GM12878 (cell line): ENCODE measurements around the gene HMGXB3. TPM values are rescaled to one million over a fixed set of nuclear protein-coding genes. Genes with fewer than 3 reads are reported as not detected.

Source experiments
- ATAC-seq: fragments of 200-7000 bp; cut with Tn5 transposase; 3 replicates; pipeline ENCODE4 v1.9.1; 2020; ENCODE audit warnings: mild to moderate bottlenecking, moderate library complexity
- BruUV-seq: library from RNA; stranded (reverse); fragments of 400-500 nt; replicated peaks from 2 replicates; lab custom pipeline; 2021; lab: Mats Ljungman, UMichigan
- CTCF ChIA-PET: fragments of 300-600 bp; sonication (Branson Sonifier 250); formaldehyde crosslinking; extraction: SDS; loops from one replicate; lab custom pipeline; 2021; ENCODE audit warnings: inconsistent platforms; lab: Yijun Ruan, JAX
- POLR2A ChIA-PET: fragments of 350-600 bp; formaldehyde crosslinking; extraction: SDS; loops from one replicate; lab custom pipeline; 2021; ENCODE audit warnings: inconsistent platforms; lab: Charles Lee
- RAD21 ChIA-PET: fragments of 300-600 bp; sonication (Branson Sonifier 250); formaldehyde crosslinking; loops from one replicate; lab custom pipeline; 2023; ENCODE audit warnings: antibody characterized with exemption; ENCODE audit not compliant: unreplicated experiment; lab: Charles Lee
- SMC1A ChIA-PET: fragments of 300-600 bp; sonication (Branson Sonifier 250); formaldehyde crosslinking; loops from one replicate; lab custom pipeline; 2023; ENCODE audit not compliant: unreplicated experiment, uncharacterized antibody; lab: Charles Lee
- DNase-seq: peaks from one replicate; pipeline ENCODE4 v3.0.0-alpha.2; 2011; ENCODE audit warnings: low read depth, low spot score
- FAIRE-seq: peaks from 3 replicates; lab custom pipeline; 2011; peaks lifted over from hg19 to GRCh38; lab: Jason Lieb, UNC
- H2AFZ ChIP-seq: 2 replicates; pipeline ENCODE4 v1.6.0; 2011; ENCODE audit warnings: low read depth, low read length, control low read depth; ENCODE audit not compliant: control insufficient read depth
- H3K27ac ChIP-seq: 2 replicates; pipeline ENCODE4 v1.5.1; 2011; ENCODE audit warnings: control low read depth; ENCODE audit not compliant: control insufficient read depth, insufficient read depth
- H3K27me3 ChIP-seq, 2 experiments: replicated peaks in 1 of 2; 2 replicates each; pipeline versions ENCODE4 v1.6.0 to v1.6.1; 2011; ENCODE audit warnings: low read length in 1 of 2; ENCODE audit not compliant: control insufficient read depth in 2 of 2, insufficient read depth in 2 of 2
- H3K36me3 ChIP-seq, 2 experiments: 2 replicates each; pipeline ENCODE4 v1.5.1; 2011; ENCODE audit warnings: low read length in 1 of 2; ENCODE audit not compliant: control insufficient read depth in 2 of 2, insufficient read depth in 2 of 2
- H3K4me1 ChIP-seq: 2 replicates; pipeline ENCODE4 v1.6.1; 2011; ENCODE audit warnings: mild to moderate bottlenecking, low read length, moderate library complexity, mixed read lengths; ENCODE audit not compliant: control insufficient read depth, insufficient read depth
- H3K4me2 ChIP-seq: 2 replicates; pipeline ENCODE4 v1.6.0; 2011; ENCODE audit warnings: control low read depth; ENCODE audit not compliant: control insufficient read depth, insufficient read depth
- H3K4me3 ChIP-seq: fragments of 200-600 bp; sonication (generic); 2 replicates; pipeline ENCODE4 v1.5.1; 2016
- H3K79me2 ChIP-seq: 2 replicates; pipeline ENCODE4 v1.6.0; 2011; ENCODE audit warnings: low read length; ENCODE audit not compliant: control insufficient read depth, insufficient read depth
- H3K9ac ChIP-seq: 2 replicates; pipeline ENCODE4 v1.8.0; 2011; ENCODE audit warnings: low read length, control low read depth, mixed read lengths; ENCODE audit not compliant: control insufficient read depth, insufficient read depth
- H3K9me3 ChIP-seq: replicated peaks from 3 replicates; pipeline ENCODE4 v1.5.1; 2011; ENCODE audit warnings: mild to moderate bottlenecking, low read length; ENCODE audit not compliant: control insufficient read depth, insufficient read depth
- H4K20me1 ChIP-seq: 2 replicates; pipeline ENCODE4 v1.6.0; 2011; ENCODE audit not compliant: control insufficient read depth, insufficient read depth
- ETV6 ChIP-seq, 2 experiments: fragments of 450-650 bp in 1 of 2; IDR thresholded peaks in 1 of 2; conservative IDR thresholded peaks in 1 of 2; 2 replicates each; pipeline ENCODE4 v1.6.1; 2014; ENCODE audit warnings: antibody characterized with exemption in 1 of 2, borderline replicate concordance in 1 of 2, low read depth in 1 of 2, mild to moderate bottlenecking in 1 of 2, moderate library complexity in 1 of 2
- MTA2 ChIP-seq: fragments of 450-650 bp; IDR thresholded peaks from 2 replicates; pipeline ENCODE4 v1.6.1; 2016; ENCODE audit warnings: low read depth, mild to moderate bottlenecking, moderate library complexity
- MTA3 ChIP-seq: IDR thresholded peaks from 2 replicates; pipeline ENCODE4 v1.6.1; 2012; ENCODE audit warnings: low read length, inconsistent platforms, borderline replicate concordance
- MYC ChIP-seq: IDR thresholded peaks from 2 replicates; pipeline ENCODE4 v1.6.1; 2011; ENCODE audit warnings: mild to moderate bottlenecking, low read length, moderate library complexity, inconsistent platforms; ENCODE audit not compliant: insufficient read depth, insufficient replicate concordance, insufficient read length, severe bottlenecking
- NFYA ChIP-seq: IDR thresholded peaks from 2 replicates; pipeline ENCODE4 v1.6.1; 2011; ENCODE audit warnings: low read depth, mild to moderate bottlenecking, low read length, improper control_type of control experiment, borderline replicate concordance
- WGBS: methylation state at CpG from one replicate; pipeline ENCODE4 v1.1.6; 2016; ENCODE audit warnings: low lambda C conversion rate; ENCODE audit not compliant: insufficient replicate concordance, insufficient coverage; ENCODE audit errors: missing lambda C conversion rate; 5-methylcytosine and 5-hydroxymethylcytosine counted together
- in situ Hi-C: fragments of 300-500 bp; cut with MboI; formaldehyde crosslinking; loops from 9 replicates; pipeline ENCODE4 v1.14.3; 2018; ENCODE audit warnings: mixed read lengths
- intact Hi-C: fragments of 100-400 bp; cut with micrococcal nuclease; formaldehyde crosslinking; loops from one replicate; pipeline ENCODE4 v1.14.2; 2022; ENCODE audit not compliant: unreplicated experiment
- polyA plus RNA-seq, 11 experiments: library from polyadenylated mRNA; depleted of rRNA in 4 of 11; unstranded in 6 of 11; stranded (reverse) in 5 of 11; fragments of >200 nt; fragmentation: Nextera tagmentation in 4 of 11; fragmentation: Illumina TruSeq in 1 of 11; extraction: Ambion mirVana in 4 of 11; extraction: Trizol in 1 of 11; gene quantifications; 1 replicate in 1 of 11; 2 replicates in 10 of 11; pipeline versions ENCODE4 v1.2.1 to v1.2.3, GENCODE V29; 2011 to 2016; ENCODE audit warnings: inconsistent platforms in 2 of 11, missing spikeins in 2 of 11, low read depth in 1 of 11
- total RNA-seq, 4 experiments: library from RNA; depleted of rRNA in 3 of 4; stranded (reverse); fragments of >200 nt in 3 of 4; fragmentation: Illumina TruSeq in 1 of 4; extraction: Trizol in 1 of 4; gene quantifications; 2 replicates each; pipeline versions ENCODE4 v1.2.1 to v1.2.3, GENCODE V29; 2013 to 2021
- TF ChIP-seq, protein P1 (sequence below): fragments of 150-350 bp; IDR thresholded peaks from 2 replicates; pipeline ENCODE4 v1.6.1; 2016; ENCODE audit warnings: low read depth, low read length
- TF ChIP-seq, protein P2 (sequence below): fragments of 450-650 bp; formaldehyde crosslinking; IDR thresholded peaks from 2 replicates; pipeline ENCODE4 v1.5.0; 2022; ENCODE audit warnings: mild to moderate bottlenecking, missing genetic modification characterization
- TF ChIP-seq, protein P3 (sequence below): fragments of 450-650 bp; IDR thresholded peaks from 2 replicates; pipeline ENCODE4 v1.6.1; 2017; ENCODE audit warnings: mild to moderate bottlenecking, moderate library complexity
- TF ChIP-seq, protein P4 (sequence below): fragments of 450-650 bp; IDR thresholded peaks from 2 replicates; pipeline ENCODE4 v1.6.1; 2017; ENCODE audit warnings: mild to moderate bottlenecking

Gene HMGXB3
- total and polyA plus RNA-seq, 10 of the 15 experiments (the other 5 are each of a cell fraction or from before 2014, with no cell fraction given): 1.00 to 42.2 (median 28.1) TPM

DNA sequence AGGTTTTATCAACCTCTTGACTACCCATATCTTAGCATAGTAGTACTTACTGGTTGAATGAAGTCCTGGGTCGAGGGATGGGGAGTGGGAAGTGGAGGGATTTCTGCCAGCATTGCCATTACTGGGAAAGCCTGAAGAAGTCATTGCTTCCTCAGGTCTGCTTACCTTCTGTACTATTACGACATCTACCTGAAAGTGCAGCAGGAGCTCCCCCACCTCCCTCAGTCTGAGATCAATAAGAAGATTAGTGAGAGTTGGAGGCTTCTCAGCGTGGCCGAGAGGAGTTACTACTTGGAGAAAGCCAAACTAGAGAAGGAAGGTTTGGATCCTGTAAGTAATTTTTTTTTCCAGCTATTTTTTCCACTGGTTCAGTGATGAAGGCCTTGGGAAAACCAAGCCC lies 5.8 kb downstream of the HMGXB3 start:
- ChIA-PET RAD21 (interaction anchor here (0.6 to 1.4 kb wide), 3 partner anchors 112 to 149 kb away, joined by 3 to 5 read pairs (median 4); partner anchors contain the start of gene PDGFRB), SMC1A (interaction anchor here (0.7 to 1.6 kb wide), 7 partner anchors 10 to 175 kb away, joined by 3 to 5 read pairs (median 4); no protein-coding TSS in a partner anchor), POLR2A (no interaction called here), CTCF (interaction anchor here (0.6 to 4.8 kb wide), 6 partner anchors 13 to 339 kb away, joined by 3 to 23 read pairs (median 4); no protein-coding TSS in a partner anchor)
- DNase-seq (no peak), FAIRE-seq (no peak), ATAC-seq (no peak)
- Histone ChIP-seq H3K4me2 (no peak overlapping the region), H3K4me1 (peaks cover 3% of the 10 kb centered on the region; the same call in 1 of the 2 replicates), H3K9me3 (no peaks in the 10 kb centered on the region), H3K27ac (no peak overlapping the region), H3K4me3 (no peak overlapping the region), H3K36me3 (peaks cover 10 to 33% of the 10 kb centered on the region in 2 experiments), H3K27me3 (no peaks in the 10 kb centered on the region), H3K79me2 (peaks cover 41% of the 10 kb centered on the region), H3K9ac (no peak overlapping the region), H4K20me1 (no peaks in the 10 kb centered on the region), H2AFZ (no peak overlapping the region)
- intact Hi-C loops: no loop called here
- 98% methylated on average over 4 of the region's 4 CpGs for WGBS
- BruUV-seq: no TSS peak
- in situ Hi-C loops: no loop called here
- TF ChIP-seq, protein P1, sequence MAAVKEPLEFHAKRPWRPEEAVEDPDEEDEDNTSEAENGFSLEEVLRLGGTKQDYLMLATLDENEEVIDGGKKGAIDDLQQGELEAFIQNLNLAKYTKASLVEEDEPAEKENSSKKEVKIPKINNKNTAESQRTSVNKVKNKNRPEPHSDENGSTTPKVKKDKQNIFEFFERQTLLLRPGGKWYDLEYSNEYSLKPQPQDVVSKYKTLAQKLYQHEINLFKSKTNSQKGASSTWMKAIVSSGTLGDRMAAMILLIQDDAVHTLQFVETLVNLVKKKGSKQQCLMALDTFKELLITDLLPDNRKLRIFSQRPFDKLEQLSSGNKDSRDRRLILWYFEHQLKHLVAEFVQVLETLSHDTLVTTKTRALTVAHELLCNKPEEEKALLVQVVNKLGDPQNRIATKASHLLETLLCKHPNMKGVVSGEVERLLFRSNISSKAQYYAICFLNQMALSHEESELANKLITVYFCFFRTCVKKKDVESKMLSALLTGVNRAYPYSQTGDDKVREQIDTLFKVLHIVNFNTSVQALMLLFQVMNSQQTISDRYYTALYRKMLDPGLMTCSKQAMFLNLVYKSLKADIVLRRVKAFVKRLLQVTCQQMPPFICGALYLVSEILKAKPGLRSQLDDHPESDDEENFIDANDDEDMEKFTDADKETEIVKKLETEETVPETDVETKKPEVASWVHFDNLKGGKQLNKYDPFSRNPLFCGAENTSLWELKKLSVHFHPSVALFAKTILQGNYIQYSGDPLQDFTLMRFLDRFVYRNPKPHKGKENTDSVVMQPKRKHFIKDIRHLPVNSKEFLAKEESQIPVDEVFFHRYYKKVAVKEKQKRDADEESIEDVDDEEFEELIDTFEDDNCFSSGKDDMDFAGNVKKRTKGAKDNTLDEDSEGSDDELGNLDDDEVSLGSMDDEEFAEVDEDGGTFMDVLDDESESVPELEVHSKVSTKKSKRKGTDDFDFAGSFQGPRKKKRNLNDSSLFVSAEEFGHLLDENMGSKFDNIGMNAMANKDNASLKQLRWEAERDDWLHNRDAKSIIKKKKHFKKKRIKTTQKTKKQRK: no peak
- TF ChIP-seq, protein P2, sequence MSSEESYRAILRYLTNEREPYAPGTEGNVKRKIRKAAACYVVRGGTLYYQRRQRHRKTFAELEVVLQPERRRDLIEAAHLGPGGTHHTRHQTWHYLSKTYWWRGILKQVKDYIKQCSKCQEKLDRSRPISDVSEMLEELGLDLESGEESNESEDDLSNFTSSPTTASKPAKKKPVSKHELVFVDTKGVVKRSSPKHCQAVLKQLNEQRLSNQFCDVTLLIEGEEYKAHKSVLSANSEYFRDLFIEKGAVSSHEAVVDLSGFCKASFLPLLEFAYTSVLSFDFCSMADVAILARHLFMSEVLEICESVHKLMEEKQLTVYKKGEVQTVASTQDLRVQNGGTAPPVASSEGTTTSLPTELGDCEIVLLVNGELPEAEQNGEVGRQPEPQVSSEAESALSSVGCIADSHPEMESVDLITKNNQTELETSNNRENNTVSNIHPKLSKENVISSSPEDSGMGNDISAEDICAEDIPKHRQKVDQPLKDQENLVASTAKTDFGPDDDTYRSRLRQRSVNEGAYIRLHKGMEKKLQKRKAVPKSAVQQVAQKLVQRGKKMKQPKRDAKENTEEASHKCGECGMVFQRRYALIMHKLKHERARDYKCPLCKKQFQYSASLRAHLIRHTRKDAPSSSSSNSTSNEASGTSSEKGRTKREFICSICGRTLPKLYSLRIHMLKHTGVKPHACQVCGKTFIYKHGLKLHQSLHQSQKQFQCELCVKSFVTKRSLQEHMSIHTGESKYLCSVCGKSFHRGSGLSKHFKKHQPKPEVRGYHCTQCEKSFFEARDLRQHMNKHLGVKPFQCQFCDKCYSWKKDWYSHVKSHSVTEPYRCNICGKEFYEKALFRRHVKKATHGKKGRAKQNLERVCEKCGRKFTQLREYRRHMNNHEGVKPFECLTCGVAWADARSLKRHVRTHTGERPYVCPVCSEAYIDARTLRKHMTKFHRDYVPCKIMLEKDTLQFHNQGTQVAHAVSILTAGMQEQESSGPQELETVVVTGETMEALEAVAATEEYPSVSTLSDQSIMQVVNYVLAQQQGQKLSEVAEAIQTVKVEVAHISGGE (CRISPR knock-in tag): no peak
- TF ChIP-seq MTA2 (no peak), MYC (no peak), ETV6 (conservative IDR thresholded peaks at IDR 0.05 in 1 of 2, IDR thresholded peaks at IDR 0.05 in 1 of 2; ENCODE audit: borderline replicate concordance in 1 of 2, low read depth in 1 of 2) (no peak), MTA3 (no peak), NFYA (no peak)
- TF ChIP-seq, protein P3, sequence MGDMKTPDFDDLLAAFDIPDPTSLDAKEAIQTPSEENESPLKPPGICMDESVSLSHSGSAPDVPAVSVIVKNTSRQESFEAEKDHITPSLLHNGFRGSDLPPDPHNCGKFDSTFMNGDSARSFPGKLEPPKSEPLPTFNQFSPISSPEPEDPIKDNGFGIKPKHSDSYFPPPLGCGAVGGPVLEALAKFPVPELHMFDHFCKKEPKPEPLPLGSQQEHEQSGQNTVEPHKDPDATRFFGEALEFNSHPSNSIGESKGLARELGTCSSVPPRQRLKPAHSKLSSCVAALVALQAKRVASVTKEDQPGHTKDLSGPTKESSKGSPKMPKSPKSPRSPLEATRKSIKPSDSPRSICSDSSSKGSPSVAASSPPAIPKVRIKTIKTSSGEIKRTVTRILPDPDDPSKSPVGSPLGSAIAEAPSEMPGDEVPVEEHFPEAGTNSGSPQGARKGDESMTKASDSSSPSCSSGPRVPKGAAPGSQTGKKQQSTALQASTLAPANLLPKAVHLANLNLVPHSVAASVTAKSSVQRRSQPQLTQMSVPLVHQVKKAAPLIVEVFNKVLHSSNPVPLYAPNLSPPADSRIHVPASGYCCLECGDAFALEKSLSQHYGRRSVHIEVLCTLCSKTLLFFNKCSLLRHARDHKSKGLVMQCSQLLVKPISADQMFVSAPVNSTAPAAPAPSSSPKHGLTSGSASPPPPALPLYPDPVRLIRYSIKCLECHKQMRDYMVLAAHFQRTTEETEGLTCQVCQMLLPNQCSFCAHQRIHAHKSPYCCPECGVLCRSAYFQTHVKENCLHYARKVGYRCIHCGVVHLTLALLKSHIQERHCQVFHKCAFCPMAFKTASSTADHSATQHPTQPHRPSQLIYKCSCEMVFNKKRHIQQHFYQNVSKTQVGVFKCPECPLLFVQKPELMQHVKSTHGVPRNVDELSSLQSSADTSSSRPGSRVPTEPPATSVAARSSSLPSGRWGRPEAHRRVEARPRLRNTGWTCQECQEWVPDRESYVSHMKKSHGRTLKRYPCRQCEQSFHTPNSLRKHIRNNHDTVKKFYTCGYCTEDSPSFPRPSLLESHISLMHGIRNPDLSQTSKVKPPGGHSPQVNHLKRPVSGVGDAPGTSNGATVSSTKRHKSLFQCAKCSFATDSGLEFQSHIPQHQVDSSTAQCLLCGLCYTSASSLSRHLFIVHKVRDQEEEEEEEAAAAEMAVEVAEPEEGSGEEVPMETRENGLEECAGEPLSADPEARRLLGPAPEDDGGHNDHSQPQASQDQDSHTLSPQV: no peak
- TF ChIP-seq, protein P4, sequence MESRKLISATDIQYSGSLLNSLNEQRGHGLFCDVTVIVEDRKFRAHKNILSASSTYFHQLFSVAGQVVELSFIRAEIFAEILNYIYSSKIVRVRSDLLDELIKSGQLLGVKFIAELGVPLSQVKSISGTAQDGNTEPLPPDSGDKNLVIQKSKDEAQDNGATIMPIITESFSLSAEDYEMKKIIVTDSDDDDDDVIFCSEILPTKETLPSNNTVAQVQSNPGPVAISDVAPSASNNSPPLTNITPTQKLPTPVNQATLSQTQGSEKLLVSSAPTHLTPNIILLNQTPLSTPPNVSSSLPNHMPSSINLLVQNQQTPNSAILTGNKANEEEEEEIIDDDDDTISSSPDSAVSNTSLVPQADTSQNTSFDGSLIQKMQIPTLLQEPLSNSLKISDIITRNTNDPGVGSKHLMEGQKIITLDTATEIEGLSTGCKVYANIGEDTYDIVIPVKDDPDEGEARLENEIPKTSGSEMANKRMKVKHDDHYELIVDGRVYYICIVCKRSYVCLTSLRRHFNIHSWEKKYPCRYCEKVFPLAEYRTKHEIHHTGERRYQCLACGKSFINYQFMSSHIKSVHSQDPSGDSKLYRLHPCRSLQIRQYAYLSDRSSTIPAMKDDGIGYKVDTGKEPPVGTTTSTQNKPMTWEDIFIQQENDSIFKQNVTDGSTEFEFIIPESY: no peak
